Renal cortical epithelial cell (primary cell): Measurements from ENCODE around the gene ZNF764. TPM values are rescaled to one million over a fixed set of nuclear protein-coding genes. Genes with fewer than 3 reads are reported as not detected.
"Not testable (repeated sequence)": the region's sequence is repeated elsewhere in the genome, so short reads cannot be mapped to it uniquely, and the experiment has no call there.

Experiments
- DNase-seq: peaks from one replicate; pipeline ENCODE4 v3.0.0-alpha.2; 2011; ENCODE audit warnings: low read depth
- total RNA-seq: library from RNA; depleted of rRNA; stranded (reverse); fragments of >200 nt; gene quantifications from 2 replicates; pipeline ENCODE4 v1.2.3, GENCODE V29; 2014

ZNF764 gene
- total RNA-seq, 1 donor from 2014 or later: 6.9 TPM

GRCh38 chr16:30548416-30549253, 9.5 kb downstream of the ZNF764 start:
- no peak for DNase-seq

DNA sequence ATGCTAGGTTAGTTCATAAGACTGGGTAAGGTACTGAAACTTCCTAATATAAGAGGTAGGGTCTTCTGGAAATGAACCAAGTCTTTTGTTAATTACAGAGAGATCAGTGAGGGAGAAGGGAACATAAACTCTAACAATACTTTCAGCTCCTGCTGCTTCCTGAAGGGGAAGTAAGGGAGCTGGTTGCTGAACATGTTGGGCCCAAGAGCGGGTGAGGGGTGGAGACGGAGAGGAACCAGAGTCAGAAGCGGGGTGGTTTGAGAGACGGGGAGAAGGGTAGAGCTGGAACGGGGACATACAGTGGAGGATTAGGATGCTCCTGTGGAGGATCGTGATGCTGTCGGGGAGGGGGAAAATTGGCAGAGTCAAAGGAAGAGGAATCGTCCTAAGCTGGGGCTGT, 12.1 kb downstream of the ZNF764 start:
- no peak for DNase-seq

- DNase-seq: no peak
Measured at GRCh38 chr16:30543067-30543466, 15.1 kb downstream of the ZNF764 start.

DNA sequence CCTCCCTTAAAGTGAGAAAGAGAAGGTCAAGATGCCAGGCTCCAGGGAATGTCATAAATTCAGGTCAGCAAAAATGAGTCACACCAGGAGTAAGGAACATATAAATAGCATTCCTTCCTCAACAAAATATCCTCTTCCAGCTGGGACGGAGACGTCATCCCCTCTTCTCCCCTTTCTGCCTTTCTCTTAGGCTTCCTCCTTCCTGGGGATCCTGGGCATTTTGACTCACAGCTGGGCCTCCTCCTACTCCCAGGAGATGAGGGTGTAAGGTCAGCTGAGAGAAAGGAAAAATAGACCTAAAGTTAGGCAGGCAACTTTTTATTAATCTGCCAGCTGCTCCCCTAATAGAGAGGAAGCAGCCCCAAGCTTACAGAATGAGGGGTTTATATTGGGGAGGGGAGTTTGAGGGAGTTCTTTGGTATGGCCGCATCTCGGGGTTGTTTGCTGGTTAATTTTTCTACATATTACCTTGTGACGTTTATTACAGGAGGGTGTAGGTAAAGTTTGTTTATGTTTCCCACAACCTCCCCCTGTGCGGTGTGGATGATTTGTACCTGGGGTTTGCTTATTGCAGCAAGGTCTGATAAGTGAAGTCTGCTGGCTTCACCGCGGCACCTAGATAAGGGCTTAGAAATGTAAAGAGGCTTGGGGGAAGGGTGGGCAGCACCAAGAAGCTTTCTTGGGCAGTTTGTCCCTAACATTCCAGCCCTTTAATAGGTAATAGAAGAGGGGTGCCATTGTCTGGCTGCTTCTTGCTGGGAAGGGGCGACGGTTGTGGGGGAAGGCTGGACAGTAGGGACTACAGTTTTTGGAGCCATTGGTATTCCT, 16.5 kb downstream of the ZNF764 start:
- DNase-seq: peak; percentile 54

DNA sequence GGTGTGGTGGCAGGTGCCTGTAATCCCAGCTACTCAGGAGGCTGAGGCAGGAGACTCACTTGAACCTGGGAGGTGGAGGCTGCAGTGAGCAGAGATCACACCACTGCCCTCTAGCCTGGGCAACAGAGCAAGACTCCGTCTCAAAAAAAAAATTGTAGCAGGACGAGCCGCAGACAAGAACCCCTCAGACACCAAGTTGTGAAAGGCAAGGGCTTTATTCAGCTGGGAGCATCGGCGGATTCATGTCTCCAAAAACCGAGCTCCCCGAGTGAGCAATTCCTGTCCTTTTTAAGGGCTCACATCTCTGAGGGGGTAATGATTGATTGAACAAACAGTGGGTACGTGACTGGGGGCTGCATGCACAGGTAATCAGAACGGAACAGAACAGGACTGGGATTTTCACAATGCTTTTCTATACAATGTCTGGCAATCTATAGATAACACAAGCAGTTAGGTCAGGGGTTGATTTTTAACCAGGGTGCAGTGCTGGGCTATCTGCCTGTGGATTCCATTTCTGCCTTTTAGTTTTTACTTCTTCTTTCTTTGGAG, 17.2 kb downstream of the ZNF764 start:
- DNase-seq: not testable (repeated sequence)

DNA sequence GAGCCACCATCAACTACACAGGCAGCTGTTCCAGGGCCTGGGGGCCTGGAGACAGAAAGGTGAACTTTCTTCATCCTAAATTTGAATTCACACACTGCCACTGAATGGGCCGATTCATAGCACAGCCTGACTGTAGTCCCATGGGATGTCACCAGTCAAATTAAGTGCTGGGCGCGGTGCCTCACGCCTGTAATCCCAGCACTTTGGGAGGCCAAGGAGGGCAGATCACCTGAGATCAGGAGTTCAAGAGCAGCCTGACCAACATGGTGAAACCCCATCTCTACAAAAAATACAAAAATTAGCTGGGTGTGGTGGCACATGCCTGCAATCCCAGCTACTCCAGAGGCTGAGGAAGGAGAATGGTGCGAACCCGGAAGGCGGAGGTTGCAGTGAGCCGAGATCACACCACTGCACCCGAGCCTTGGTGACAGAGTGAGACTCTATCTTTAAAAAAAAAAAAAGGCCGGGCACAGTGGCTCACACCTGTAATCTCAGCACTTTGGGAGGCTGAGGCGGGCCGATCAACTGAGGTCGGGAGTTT, 18.1 kb downstream of the ZNF764 start:
- not testable (repeated sequence) for DNase-seq

DNA sequence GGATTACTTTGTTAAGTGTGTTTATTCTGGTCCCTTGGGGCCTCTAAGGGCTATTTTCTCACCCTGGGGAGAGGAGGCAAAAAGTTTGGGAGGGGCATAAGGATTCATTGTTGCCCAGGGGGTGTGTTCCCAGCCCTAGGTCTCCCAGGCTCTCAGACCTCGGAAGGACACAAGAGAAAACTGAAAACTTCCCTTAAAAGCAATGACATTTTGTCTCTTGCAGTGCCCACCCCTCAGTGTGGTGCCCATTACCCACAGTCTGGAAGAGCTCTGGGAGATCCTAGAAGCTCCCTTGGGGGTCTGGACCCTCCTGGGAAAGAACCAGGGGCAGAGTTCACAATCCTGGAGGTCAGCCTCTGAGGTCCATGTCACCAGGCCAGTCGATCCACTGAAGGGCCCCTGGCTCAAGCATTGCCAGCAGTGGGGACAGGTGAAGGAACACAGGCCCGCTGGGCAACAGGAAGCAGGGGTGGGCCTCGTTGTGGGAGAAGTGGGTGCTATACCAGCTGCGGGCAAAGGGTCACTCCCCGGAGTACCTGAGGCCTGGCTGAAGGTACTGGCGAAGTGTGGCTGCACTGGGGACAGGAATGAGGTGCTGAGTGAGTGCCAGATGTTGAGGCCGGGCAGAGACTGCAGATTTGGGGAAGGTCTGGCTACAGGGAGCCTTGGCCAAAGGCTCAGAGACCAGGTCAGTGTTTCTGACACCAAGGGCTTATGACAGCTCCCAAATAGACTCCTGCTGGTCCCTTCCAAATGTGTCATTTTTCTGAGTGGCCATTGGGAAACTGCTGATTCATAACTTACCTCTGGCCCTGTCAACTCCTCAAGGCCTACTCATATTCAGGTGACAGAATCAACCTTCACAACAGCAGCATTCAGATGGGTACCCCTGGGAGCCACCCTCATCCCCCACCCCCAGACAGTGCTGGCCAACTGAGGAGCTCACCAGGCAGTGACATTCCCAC, 18.9 kb downstream of the ZNF764 start:
- DNase-seq: no peak

DNA sequence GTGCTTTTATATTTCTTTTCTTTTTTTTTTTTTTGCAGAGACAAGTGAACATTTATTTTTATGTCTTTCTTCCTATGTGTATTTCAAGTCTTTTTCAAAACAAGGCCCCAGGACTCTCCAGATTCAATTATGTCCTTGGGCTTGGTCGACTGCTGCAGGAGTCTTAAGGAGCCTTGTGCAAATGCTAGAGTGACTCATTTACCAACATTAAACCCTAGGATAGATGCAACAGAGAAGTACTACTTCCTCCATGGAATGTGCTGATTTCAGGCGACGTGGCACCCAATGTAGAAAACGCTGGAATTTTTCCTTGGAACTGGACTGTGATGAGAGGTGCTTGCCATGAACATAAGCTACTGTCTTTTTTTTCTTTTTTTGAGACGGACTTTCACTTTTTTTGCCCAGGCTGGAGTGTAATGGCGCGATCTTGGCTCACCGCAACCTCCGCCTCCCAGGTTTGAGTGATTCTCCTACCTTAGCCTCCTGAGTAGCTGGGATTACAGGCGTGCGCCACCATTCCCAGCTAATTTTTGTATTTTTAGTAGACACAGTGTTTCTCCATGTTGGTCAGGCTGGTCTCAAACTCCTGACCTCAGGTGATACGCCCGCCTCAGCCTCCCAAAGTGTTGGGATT, 21.7 kb downstream of the ZNF764 start:
- peak; percentile 42 for DNase-seq

DNA sequence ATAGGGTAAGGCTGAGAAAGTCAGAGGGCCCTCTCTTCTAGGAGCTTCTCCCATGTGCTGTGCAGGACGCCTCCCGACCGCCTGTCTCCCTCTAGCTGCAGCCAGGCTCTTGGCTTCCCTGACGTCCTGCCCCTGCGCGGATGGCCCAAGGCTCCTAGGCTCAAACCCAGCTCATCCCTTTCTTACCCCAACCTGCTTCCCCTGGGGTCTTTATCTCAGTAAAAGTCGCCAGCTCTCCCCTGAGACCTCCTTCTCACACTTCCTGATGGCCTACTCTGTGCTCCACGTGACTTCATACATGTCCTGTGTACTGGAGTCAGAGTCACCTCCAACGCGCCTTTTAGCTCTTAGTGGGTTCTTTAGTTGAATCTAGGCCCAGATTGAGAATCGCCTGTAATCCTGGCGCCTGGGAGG, 22.4 kb downstream of the ZNF764 start:
- DNase-seq: peak; percentile 58

- DNase-seq: no peak
Measured at GRCh38 chr16:30535106-30535776, 22.9 kb downstream of the ZNF764 start.

GRCh38 chr16:30534368-30535105, 23.6 kb downstream of the ZNF764 start, which contains the start of gene ZNF747:
Gene ZNF747 (minus strand): TSS chr16:30534858. CDS start chr16:30534679, 179 bp downstream.
- peak; percentile 62 for DNase-seq

- DNase-seq: no peak
Measured at GRCh38 chr16:30533748-30534367, 24.3 kb downstream of the ZNF764 start.

- DNase-seq: no peak
Measured at GRCh38 chr16:30533146-30533522, 25.0 kb downstream of the ZNF764 start.

DNA sequence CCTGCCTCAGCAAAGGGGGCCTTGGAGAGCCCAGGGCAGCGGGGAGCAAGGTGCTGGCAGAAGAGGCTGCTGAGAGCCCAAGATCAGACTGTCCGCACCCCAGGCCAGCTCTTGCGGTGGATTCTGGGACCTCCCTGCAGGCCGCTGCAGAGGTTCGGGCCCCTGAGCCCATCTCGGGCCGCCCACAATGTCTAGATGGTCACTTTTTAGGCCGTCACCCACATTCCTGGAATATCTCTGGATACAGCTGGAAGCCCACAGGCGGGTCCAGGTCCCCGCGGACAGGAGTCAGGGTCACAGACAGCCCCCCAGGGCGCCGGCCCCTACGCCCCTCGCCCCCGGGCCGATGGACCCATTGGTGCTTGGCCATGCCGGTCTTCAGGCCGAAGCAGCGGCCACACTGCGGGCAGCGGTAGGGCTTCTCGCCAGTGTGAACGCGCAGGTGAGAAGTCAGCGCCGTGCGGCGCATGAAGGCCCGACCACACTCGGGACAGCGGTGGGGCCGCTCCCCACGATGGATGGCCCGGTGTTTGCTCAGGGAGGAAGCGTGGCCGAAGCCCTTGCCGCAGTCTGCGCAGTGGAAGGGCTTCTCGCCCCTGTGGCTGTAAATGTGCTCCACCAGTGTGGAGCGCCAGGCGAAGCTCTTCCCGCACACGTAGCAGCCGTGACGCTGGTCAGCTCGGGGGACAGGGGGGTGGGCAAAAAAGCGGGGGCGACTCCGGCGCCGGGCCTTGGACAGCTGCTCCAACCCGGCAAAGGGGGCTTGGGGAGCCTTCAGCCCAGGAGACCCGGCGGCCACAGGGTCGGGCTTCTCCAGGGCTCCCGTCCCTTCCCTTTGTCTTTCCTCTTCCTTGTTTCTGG, 25.7 kb downstream of the ZNF764 start:
- DNase-seq: no peak

- DNase-seq: no peak
Measured at GRCh38 chr16:30530163-30531037, 27.8 kb downstream of the ZNF764 start.

DNA sequence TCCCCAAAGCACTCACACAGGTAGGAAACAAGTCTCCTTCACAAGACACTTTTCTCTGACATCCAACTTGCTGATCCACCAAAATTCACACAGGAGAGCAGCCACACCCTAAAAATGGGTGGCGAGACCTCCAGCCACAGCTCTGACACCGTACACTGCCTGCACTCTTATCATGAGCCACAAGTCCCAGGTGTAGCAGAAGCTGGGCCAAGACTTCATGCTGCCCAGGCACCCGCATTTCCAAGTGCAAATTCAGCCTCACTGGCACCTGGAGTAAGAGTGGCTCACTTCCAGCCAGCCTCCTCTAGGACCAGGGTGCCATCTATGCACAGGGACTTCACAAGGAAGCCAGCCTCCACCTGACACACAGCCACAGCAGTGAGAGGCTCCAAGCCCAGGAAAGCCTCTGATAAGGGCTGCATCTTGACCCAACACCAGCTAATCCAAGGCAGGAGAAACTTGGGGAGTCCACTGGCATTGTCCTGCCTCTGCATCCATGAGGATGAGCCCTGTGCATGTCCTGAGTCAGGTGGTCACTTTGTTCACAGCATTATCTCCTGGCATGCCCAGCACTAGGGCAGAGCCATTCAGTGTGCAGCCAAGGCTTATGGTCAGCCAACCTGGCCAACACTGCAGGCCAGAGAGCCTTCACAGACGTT, 29.2 kb downstream of the ZNF764 start:
- DNase-seq: no peak
